Activated T-cell treated with anti-CD3 and anti-CD28 coated beads, Interleukin-2, amount 50 U/mL, for 24 hours (primary cell): Measurements from ENCODE around the gene ZNF865.

Experiments used
- DNase-seq: peaks from one replicate; pipeline ENCODE4 v3.0.0-alpha.2; 2020
- H3K27ac Mint-ChIP-seq: 2 replicates; pipeline ENCODE4 v1.8.0; 2020; ENCODE audit warnings: mild to moderate bottlenecking, mixed read lengths
- H3K27me3 Mint-ChIP-seq: 2 replicates; pipeline ENCODE4 v1.8.0; 2020; ENCODE audit warnings: mixed read lengths
- H3K36me3 Mint-ChIP-seq: 2 replicates; pipeline ENCODE4 v1.8.0; 2020; ENCODE audit warnings: low read depth, mixed read lengths
- H3K4me1 Mint-ChIP-seq: 2 replicates; pipeline ENCODE4 v1.8.0; 2020; ENCODE audit warnings: low read depth, mixed read lengths
- H3K4me3 Mint-ChIP-seq: 2 replicates; pipeline ENCODE4 v1.8.0; 2020; ENCODE audit warnings: mild to moderate bottlenecking, moderate library complexity, mixed read lengths
- H3K9me3 Mint-ChIP-seq: 2 replicates; pipeline ENCODE4 v1.8.0; 2020; ENCODE audit warnings: mixed read lengths

ZNF865 gene

GRCh38 chr19:55648585-55649267 is 43.3 kb downstream of the ZNF865 start:
- no peak for DNase-seq
- peak overlapping the region; percentile 74 for H3K4me3 Mint-ChIP-seq
- H3K9me3 Mint-ChIP-seq: no peaks in the 10 kb centered on the region
- peaks cover 54% of the 10 kb centered on the region for H3K4me1 Mint-ChIP-seq
- no peaks in the 10 kb centered on the region for H3K27me3 Mint-ChIP-seq
- peak overlapping the region; percentile 80 for H3K27ac Mint-ChIP-seq
- peaks cover 57% of the 10 kb centered on the region for H3K36me3 Mint-ChIP-seq

GRCh38 chr19:55649268-55650125 is 44.0 kb downstream of the ZNF865 start:
- H3K36me3 Mint-ChIP-seq: peaks cover 56% of the 10 kb centered on the region
- H3K27ac Mint-ChIP-seq: peak overlapping the region; percentile 72
- H3K4me1 Mint-ChIP-seq: peaks cover 53% of the 10 kb centered on the region
- no peak for DNase-seq
- H3K27me3 Mint-ChIP-seq: no peaks in the 10 kb centered on the region
- H3K4me3 Mint-ChIP-seq: peak overlapping the region; percentile 74
- H3K9me3 Mint-ChIP-seq: no peaks in the 10 kb centered on the region

- H3K27ac Mint-ChIP-seq: peak overlapping the region; percentile 64
- DNase-seq: no peak
- H3K4me1 Mint-ChIP-seq: peaks cover 48% of the 10 kb centered on the region
- peaks cover 51% of the 10 kb centered on the region for H3K36me3 Mint-ChIP-seq
- H3K27me3 Mint-ChIP-seq: no peaks in the 10 kb centered on the region
- H3K9me3 Mint-ChIP-seq: no peaks in the 10 kb centered on the region
- peak overlapping the region; percentile 33 for H3K4me3 Mint-ChIP-seq
Measured at GRCh38 chr19:55650126-55650557, 44.7 kb downstream of the ZNF865 start.

GRCh38 chr19:55650602-55651230 is 45.3 kb downstream of the ZNF865 start:
- H3K4me3 Mint-ChIP-seq: peak overlapping the region; percentile 33
- H3K9me3 Mint-ChIP-seq: no peaks in the 10 kb centered on the region
- no peak for DNase-seq
- peak overlapping the region; percentile 64 for H3K27ac Mint-ChIP-seq
- H3K36me3 Mint-ChIP-seq: peaks cover 50% of the 10 kb centered on the region
- no peaks in the 10 kb centered on the region for H3K27me3 Mint-ChIP-seq
- peaks cover 43% of the 10 kb centered on the region for H3K4me1 Mint-ChIP-seq

- Mint-ChIP-seq H3K27me3 (no peaks in the 10 kb centered on the region), H3K36me3 (peaks cover 51% of the 10 kb centered on the region), H3K27ac (peak overlapping the region; percentile 64), H3K9me3 (no peaks in the 10 kb centered on the region), H3K4me3 (no peak overlapping the region), H3K4me1 (peaks cover 41% of the 10 kb centered on the region)
- DNase-seq: no peak
Measured at GRCh38 chr19:55651236-55651635, 45.8 kb downstream of the ZNF865 start.

GRCh38 chr19:55652311-55653128 is 47.1 kb downstream of the ZNF865 start:
- Mint-ChIP-seq H3K4me3 (peak overlapping the region; percentile 38), H3K27me3 (no peaks in the 10 kb centered on the region), H3K27ac (peak overlapping the region; percentile 66), H3K4me1 (peaks cover 40% of the 10 kb centered on the region), H3K36me3 (peaks cover 51% of the 10 kb centered on the region), H3K9me3 (no peaks in the 10 kb centered on the region)
- DNase-seq: no peak

- DNase-seq: peak; percentile 98
- H3K36me3 Mint-ChIP-seq: peaks cover 59% of the 10 kb centered on the region
- H3K4me3 Mint-ChIP-seq: peak overlapping the region; percentile 93
- H3K27me3 Mint-ChIP-seq: no peaks in the 10 kb centered on the region
- H3K27ac Mint-ChIP-seq: peak overlapping the region; percentile 98
- no peaks in the 10 kb centered on the region for H3K9me3 Mint-ChIP-seq
- H3K4me1 Mint-ChIP-seq: peaks cover 45% of the 10 kb centered on the region
Measured at GRCh38 chr19:55653651-55654322, 48.3 kb downstream of the ZNF865 start.

- H3K27me3 Mint-ChIP-seq: no peaks in the 10 kb centered on the region
- peaks cover 64% of the 10 kb centered on the region for H3K36me3 Mint-ChIP-seq
- H3K9me3 Mint-ChIP-seq: no peaks in the 10 kb centered on the region
- H3K27ac Mint-ChIP-seq: peak overlapping the region; percentile 98
- peaks cover 44% of the 10 kb centered on the region for H3K4me1 Mint-ChIP-seq
- no peak for DNase-seq
- H3K4me3 Mint-ChIP-seq: peak overlapping the region; percentile 93
Measured at GRCh38 chr19:55654323-55654867, 48.9 kb downstream of the ZNF865 start.

GRCh38 chr19:55654868-55655647 is 49.6 kb downstream of the ZNF865 start, which contains the start of gene U2AF2:
TSS of gene U2AF2 (plus strand) at chr19:55655035. CDS start at chr19:55655105, 70 bp downstream.
- Mint-ChIP-seq H3K27me3 (no peaks in the 10 kb centered on the region), H3K4me1 (peaks cover 44% of the 10 kb centered on the region), H3K36me3 (peaks cover 66% of the 10 kb centered on the region), H3K4me3 (peak within 1 kb of the TSS; percentile 93), H3K9me3 (no peaks in the 10 kb centered on the region), H3K27ac (peak within 1 kb of the TSS; percentile 98)
- peak; percentile 98 for DNase-seq

- Mint-ChIP-seq H3K9me3 (no peaks in the 10 kb centered on the region), H3K4me3 (peak overlapping the region; percentile 93), H3K36me3 (peaks cover 72% of the 10 kb centered on the region), H3K27me3 (no peaks in the 10 kb centered on the region), H3K27ac (peak overlapping the region; percentile 98), H3K4me1 (peaks cover 44% of the 10 kb centered on the region)
- no peak for DNase-seq
Measured at GRCh38 chr19:55655648-55656040, 50.2 kb downstream of the ZNF865 start.

- Mint-ChIP-seq H3K4me3 (peak overlapping the region; percentile 93), H3K4me1 (peaks cover 41% of the 10 kb centered on the region), H3K9me3 (no peaks in the 10 kb centered on the region), H3K27ac (peak overlapping the region; percentile 98), H3K36me3 (peaks cover 76% of the 10 kb centered on the region), H3K27me3 (no peaks in the 10 kb centered on the region)
- DNase-seq: no peak
Measured at GRCh38 chr19:55656552-55656951, 51.1 kb downstream of the ZNF865 start.

- no peaks in the 10 kb centered on the region for H3K27me3 Mint-ChIP-seq
- peaks cover 78% of the 10 kb centered on the region for H3K36me3 Mint-ChIP-seq
- H3K27ac Mint-ChIP-seq: peak overlapping the region; percentile 98
- H3K4me1 Mint-ChIP-seq: peaks cover 44% of the 10 kb centered on the region
- no peak for DNase-seq
- H3K4me3 Mint-ChIP-seq: peak overlapping the region; percentile 93
- no peaks in the 10 kb centered on the region for H3K9me3 Mint-ChIP-seq
Measured at GRCh38 chr19:55656988-55657747, 51.7 kb downstream of the ZNF865 start.
